ENCODE results near the gene ETV6. TPM values are rescaled to one million over a fixed set of nuclear protein-coding genes. Genes with fewer than 3 reads are reported as not detected.

ETV6 gene
- total RNA-seq, 2 experiments from 2014 or later = 28.5 to 30.2 TPM

GRCh38 chr12:11705010-11705409, 55.5 kb downstream of the ETV6 start:
- H3K27me3 ChIP-seq (ENCODE audit: control insufficient read depth in 1 of 2, insufficient read depth in 2 of 2, low read length in 2 of 2) = no peaks in the 10 kb centered on the region
- Mint-ChIP-seq H3K4me1 (ENCODE audit: low read depth) (peaks cover 31% of the 10 kb centered on the region), H3K27ac (no peak overlapping the region), H3K9me3 (no peaks in the 10 kb centered on the region), H3K4me3 (no peak overlapping the region), H3K36me3 (ENCODE audit: low read depth) (peaks cover 3% of the 10 kb centered on the region), H3K27me3 (no peaks in the 10 kb centered on the region)
- H3K36me3 ChIP-seq (ENCODE audit: insufficient read depth, low read length) = no peaks in the 10 kb centered on the region
- no peak overlapping the region for H3K27ac ChIP-seq (ENCODE audit: low read depth in 1 of 2, low read length in 2 of 2)
- DNase-seq (no peak), ATAC-seq (ENCODE audit: poor library complexity) (no peak)
- ChIA-PET POLR2A (no interaction called here), CTCF (no interaction called here)
- H3K9me3 ChIP-seq (ENCODE audit: control insufficient read depth in 1 of 2, insufficient read depth in 1 of 2, low read length in 2 of 2) = no peaks in the 10 kb centered on the region
- no peak for TF ChIP-seq CTCF (IDR thresholded peaks at IDR 0.05)
- intact Hi-C loops (cut with DNase I, micrococcal nuclease) = no loop called here
- H3K4me1 ChIP-seq (ENCODE audit: insufficient read depth, low read length) = peaks cover 5% of the 10 kb centered on the region
- H3K4me3 ChIP-seq (ENCODE audit: low read length) = no peak overlapping the region

GRCh38 chr12:11706509-11707379, 57.3 kb downstream of the ETV6 start:
- no peak overlapping the region for H3K27ac ChIP-seq (ENCODE audit: low read depth in 1 of 2, low read length in 2 of 2)
- no peaks in the 10 kb centered on the region for H3K36me3 ChIP-seq (ENCODE audit: insufficient read depth, low read length)
- ATAC-seq (ENCODE audit: poor library complexity) (no peak), DNase-seq (no peak)
- Mint-ChIP-seq H3K27me3 (no peaks in the 10 kb centered on the region), H3K4me3 (no peak overlapping the region), H3K36me3 (ENCODE audit: low read depth) (peaks cover 5% of the 10 kb centered on the region), H3K9me3 (no peaks in the 10 kb centered on the region), H3K27ac (peak overlapping the region; percentile 9), H3K4me1 (ENCODE audit: low read depth) (peaks cover 27% of the 10 kb centered on the region)
- TF ChIP-seq CTCF (IDR thresholded peaks at IDR 0.05) = no peak
- no peak overlapping the region for H3K4me3 ChIP-seq (ENCODE audit: low read length)
- intact Hi-C loops (cut with DNase I, micrococcal nuclease) = no loop called here
- H3K4me1 ChIP-seq (ENCODE audit: insufficient read depth, low read length) = peaks cover 5% of the 10 kb centered on the region
- no peaks in the 10 kb centered on the region for H3K9me3 ChIP-seq (ENCODE audit: control insufficient read depth in 1 of 2, insufficient read depth in 1 of 2, low read length in 2 of 2)
- no peaks in the 10 kb centered on the region for H3K27me3 ChIP-seq (ENCODE audit: control insufficient read depth in 1 of 2, insufficient read depth in 2 of 2, low read length in 2 of 2)
- CTCF ChIA-PET = no interaction called here
- POLR2A ChIA-PET = no interaction called here

GRCh38 chr12:11707535-11707934, 58.1 kb downstream of the ETV6 start:
- CTCF ChIA-PET = no interaction called here
- Histone ChIP-seq H3K27ac (ENCODE audit: low read depth in 1 of 2, low read length in 2 of 2) (no peak overlapping the region), H3K36me3 (ENCODE audit: insufficient read depth, low read length) (no peaks in the 10 kb centered on the region), H3K4me3 (ENCODE audit: low read length) (no peak overlapping the region), H3K4me1 (ENCODE audit: insufficient read depth, low read length) (peaks cover 2% of the 10 kb centered on the region), H3K27me3 (ENCODE audit: control insufficient read depth in 1 of 2, insufficient read depth in 2 of 2, low read length in 2 of 2) (no peaks in the 10 kb centered on the region), H3K9me3 (ENCODE audit: control insufficient read depth in 1 of 2, insufficient read depth in 1 of 2, low read length in 2 of 2) (no peaks in the 10 kb centered on the region)
- no peaks in the 10 kb centered on the region for H3K9me3 Mint-ChIP-seq
- no peaks in the 10 kb centered on the region for H3K27me3 Mint-ChIP-seq
- intact Hi-C loops (cut with DNase I, micrococcal nuclease) = no loop called here
- POLR2A ChIA-PET = interaction anchor here (0.8 kb wide), 1 partner anchor 48 kb away, joined by 3 read pairs; no protein-coding TSS in a partner anchor
- no peak for TF ChIP-seq CTCF (IDR thresholded peaks at IDR 0.05)
- H3K4me1 Mint-ChIP-seq (ENCODE audit: low read depth) = peaks cover 23% of the 10 kb centered on the region
- H3K36me3 Mint-ChIP-seq (ENCODE audit: low read depth) = peaks cover 9% of the 10 kb centered on the region
- H3K27ac Mint-ChIP-seq = no peak overlapping the region
- no peak for DNase-seq
- ATAC-seq (ENCODE audit: poor library complexity) = no peak
- H3K4me3 Mint-ChIP-seq = no peak overlapping the region
